Astrocyte (in vitro differentiated cells and primary cell): ENCODE measurements around the gene ALCAM. TPM values are rescaled to one million over a fixed set of nuclear protein-coding genes. Genes with fewer than 3 reads are reported as not detected.
A peak's percentile ranks its signal among the peaks of the same experiment; 100 is the strongest.

ENCODE experiments used
- DNase-seq: peaks from one replicate; pipeline ENCODE4 v3.0.0-alpha.2; 2010; ENCODE audit warnings: low read depth
- FAIRE-seq: peaks from 2 replicates; lab custom pipeline; 2011; peaks lifted over from hg19 to GRCh38; lab: Jason Lieb, UNC
- H2AFZ ChIP-seq: 2 replicates; pipeline ENCODE4 v1.6.0; 2012; ENCODE audit warnings: low read depth, low read length, inconsistent platforms
- H3K27ac ChIP-seq: 2 replicates; pipeline ENCODE4 v1.5.1; 2011; ENCODE audit warnings: low read depth, low read length, inconsistent platforms
- H3K27me3 ChIP-seq: 2 replicates; pipeline ENCODE4 v1.6.0; 2011; ENCODE audit warnings: low read length, inconsistent platforms; ENCODE audit not compliant: insufficient read depth
- H3K36me3 ChIP-seq: 2 replicates; pipeline ENCODE4 v1.5.1; 2011; ENCODE audit warnings: low read length, inconsistent platforms; ENCODE audit not compliant: insufficient read depth
- H3K4me1 ChIP-seq: 2 replicates; pipeline ENCODE4 v1.5.1; 2011; ENCODE audit warnings: low read length, inconsistent platforms; ENCODE audit not compliant: insufficient read depth
- H3K4me2 ChIP-seq: 2 replicates; pipeline ENCODE4 v1.6.0; 2012; ENCODE audit warnings: low read length, inconsistent platforms
- H3K4me3 ChIP-seq: 2 replicates; pipeline ENCODE4 v1.5.1; 2011; ENCODE audit warnings: low read depth, mild to moderate bottlenecking, low read length, inconsistent platforms; ENCODE audit not compliant: insufficient read depth
- H3K79me2 ChIP-seq: 2 replicates; pipeline ENCODE4 v1.6.0; 2012; ENCODE audit warnings: mild to moderate bottlenecking, low read length, inconsistent platforms; ENCODE audit not compliant: insufficient read depth
- H3K9ac ChIP-seq: 2 replicates; pipeline ENCODE4 v1.6.0; 2012; ENCODE audit warnings: mild to moderate bottlenecking, low read length, inconsistent platforms
- H3K9me3 ChIP-seq: 2 replicates; pipeline ENCODE4 v1.5.1; 2012; ENCODE audit warnings: low read depth, mild to moderate bottlenecking, low read length, inconsistent platforms; ENCODE audit not compliant: insufficient read depth
- H4K20me1 ChIP-seq: 2 replicates; pipeline ENCODE4 v1.6.0; 2012; ENCODE audit warnings: low read length, inconsistent platforms; ENCODE audit not compliant: insufficient read depth
- H3K27ac Mint-ChIP-seq: one replicate; pipeline ENCODE4 v1.8.0; 2021; ENCODE audit warnings: mild to moderate bottlenecking, mixed read lengths; ENCODE audit not compliant: unreplicated experiment
- H3K27me3 Mint-ChIP-seq: one replicate; pipeline ENCODE4 v1.8.0; 2021; ENCODE audit warnings: low read depth, mixed read lengths; ENCODE audit not compliant: unreplicated experiment
- H3K36me3 Mint-ChIP-seq: one replicate; pipeline ENCODE4 v1.8.0; 2021; ENCODE audit warnings: low read depth, mixed read lengths; ENCODE audit not compliant: unreplicated experiment
- H3K4me1 Mint-ChIP-seq: one replicate; pipeline ENCODE4 v1.8.0; 2021; ENCODE audit warnings: low read depth, mixed read lengths; ENCODE audit not compliant: unreplicated experiment
- H3K4me3 Mint-ChIP-seq: one replicate; pipeline ENCODE4 v1.8.0; 2021; ENCODE audit warnings: mild to moderate bottlenecking, moderate library complexity, mixed read lengths; ENCODE audit not compliant: unreplicated experiment
- H3K9me3 Mint-ChIP-seq: one replicate; pipeline ENCODE4 v1.8.0; 2021; ENCODE audit warnings: mild to moderate bottlenecking, mixed read lengths; ENCODE audit not compliant: unreplicated experiment
- EZH2 ChIP-seq: IDR thresholded peaks from 2 replicates; pipeline ENCODE4 v1.6.1; 2012; ENCODE audit warnings: mild to moderate bottlenecking, low read length, inconsistent platforms; ENCODE audit not compliant: insufficient read depth
- total RNA-seq: library from RNA; stranded (reverse); gene quantifications from 2 replicates; pipeline ENCODE4 v1.2.1, GENCODE V29; 2021
- TF ChIP-seq, protein P1 (sequence below): IDR thresholded peaks from 2 replicates; pipeline ENCODE4 v1.5.1; 2011; ENCODE audit warnings: low read depth, mild to moderate bottlenecking, inconsistent platforms, low read length, moderate library complexity; ENCODE audit not compliant: insufficient read depth

ALCAM gene
- total RNA-seq, 1 donor from 2014 or later: 154 TPM

DNA sequence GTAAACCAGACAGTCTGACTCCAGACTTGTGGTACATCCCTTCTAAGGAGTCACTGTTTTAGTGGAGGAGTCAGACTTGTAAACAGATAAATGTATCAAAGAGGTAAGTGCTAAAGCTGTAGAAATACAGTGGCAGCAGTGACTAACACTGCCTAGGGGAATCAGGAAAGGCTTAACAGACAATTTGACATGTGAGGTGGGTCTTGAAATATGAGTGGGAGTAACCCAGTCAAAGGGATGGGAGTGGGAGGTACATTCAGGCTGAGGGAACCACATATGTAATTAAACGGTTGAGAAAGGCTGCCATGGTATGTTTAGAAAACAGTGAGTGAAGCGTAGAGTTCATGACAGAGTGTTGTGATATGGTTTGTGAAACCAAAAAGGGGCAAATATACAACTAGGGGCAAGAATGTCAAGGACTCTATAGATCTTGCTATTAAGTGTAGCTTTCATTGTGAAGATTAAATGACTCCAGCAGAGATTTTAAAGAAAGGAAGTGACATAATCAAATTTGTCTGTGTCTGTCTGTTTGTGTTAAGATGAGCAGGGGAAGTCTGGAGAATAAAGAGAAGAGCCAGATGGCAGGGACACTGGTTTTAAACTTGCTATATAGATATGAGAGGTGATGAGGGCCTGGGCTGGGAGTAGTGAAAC, 11.2 kb upstream of the ALCAM start:
- Mint-ChIP-seq H3K9me3 (peaks cover 3% of the 10 kb centered on the region), H3K4me3 (no peak overlapping the region), H3K27ac (peak overlapping the region; percentile 87), H3K4me1 (peaks cover 52% of the 10 kb centered on the region), H3K27me3 (no peaks in the 10 kb centered on the region), H3K36me3 (no peaks in the 10 kb centered on the region)
- peak overlapping the region; percentile 13 for H3K27ac ChIP-seq
- TF ChIP-seq EZH2: no peak
- TF ChIP-seq, protein P1, sequence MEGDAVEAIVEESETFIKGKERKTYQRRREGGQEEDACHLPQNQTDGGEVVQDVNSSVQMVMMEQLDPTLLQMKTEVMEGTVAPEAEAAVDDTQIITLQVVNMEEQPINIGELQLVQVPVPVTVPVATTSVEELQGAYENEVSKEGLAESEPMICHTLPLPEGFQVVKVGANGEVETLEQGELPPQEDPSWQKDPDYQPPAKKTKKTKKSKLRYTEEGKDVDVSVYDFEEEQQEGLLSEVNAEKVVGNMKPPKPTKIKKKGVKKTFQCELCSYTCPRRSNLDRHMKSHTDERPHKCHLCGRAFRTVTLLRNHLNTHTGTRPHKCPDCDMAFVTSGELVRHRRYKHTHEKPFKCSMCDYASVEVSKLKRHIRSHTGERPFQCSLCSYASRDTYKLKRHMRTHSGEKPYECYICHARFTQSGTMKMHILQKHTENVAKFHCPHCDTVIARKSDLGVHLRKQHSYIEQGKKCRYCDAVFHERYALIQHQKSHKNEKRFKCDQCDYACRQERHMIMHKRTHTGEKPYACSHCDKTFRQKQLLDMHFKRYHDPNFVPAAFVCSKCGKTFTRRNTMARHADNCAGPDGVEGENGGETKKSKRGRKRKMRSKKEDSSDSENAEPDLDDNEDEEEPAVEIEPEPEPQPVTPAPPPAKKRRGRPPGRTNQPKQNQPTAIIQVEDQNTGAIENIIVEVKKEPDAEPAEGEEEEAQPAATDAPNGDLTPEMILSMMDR: no peak
- H4K20me1 ChIP-seq: no peaks in the 10 kb centered on the region
- H3K36me3 ChIP-seq: no peaks in the 10 kb centered on the region
- H3K9me3 ChIP-seq: no peaks in the 10 kb centered on the region
- H3K9ac ChIP-seq: no peak overlapping the region
- no peak overlapping the region for H2AFZ ChIP-seq
- H3K4me2 ChIP-seq: peak overlapping the region; percentile 53
- peaks cover 41% of the 10 kb centered on the region for H3K4me1 ChIP-seq
- DNase-seq (peak; percentile 51), FAIRE-seq (peak; percentile 50)
- H3K79me2 ChIP-seq: no peaks in the 10 kb centered on the region
- no peaks in the 10 kb centered on the region for H3K27me3 ChIP-seq
- no peak overlapping the region for H3K4me3 ChIP-seq

DNA sequence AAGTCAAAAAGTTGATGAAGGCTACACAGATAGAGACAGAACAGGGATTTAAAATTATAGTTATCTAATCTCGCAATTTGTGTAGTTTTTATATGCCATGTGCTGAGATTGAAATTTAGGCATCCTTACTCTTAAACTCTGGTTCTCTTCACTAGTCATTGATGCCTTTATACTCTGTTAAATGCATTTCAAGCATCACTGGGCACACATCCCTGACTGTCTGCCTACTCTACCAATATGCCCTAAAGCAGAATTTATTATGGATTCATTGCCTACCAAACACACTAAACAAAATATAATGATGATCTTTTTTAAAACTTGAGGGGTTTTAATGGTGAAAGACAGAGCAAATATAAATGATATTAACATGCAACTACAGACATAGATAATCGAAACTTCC, 10.3 kb upstream of the ALCAM start:
- no peak for TF ChIP-seq EZH2
- TF ChIP-seq, protein P1: no peak
- Histone ChIP-seq H3K36me3 (no peaks in the 10 kb centered on the region), H3K9me3 (no peaks in the 10 kb centered on the region), H3K9ac (no peak overlapping the region), H3K4me3 (no peak overlapping the region), H3K27me3 (no peaks in the 10 kb centered on the region), H3K4me1 (peaks cover 43% of the 10 kb centered on the region), H3K79me2 (no peaks in the 10 kb centered on the region), H3K4me2 (no peak overlapping the region), H4K20me1 (no peaks in the 10 kb centered on the region), H2AFZ (no peak overlapping the region), H3K27ac (no peak overlapping the region)
- H3K4me1 Mint-ChIP-seq: peaks cover 52% of the 10 kb centered on the region
- DNase-seq (no peak), FAIRE-seq (no peak)
- no peak overlapping the region for H3K4me3 Mint-ChIP-seq
- no peaks in the 10 kb centered on the region for H3K27me3 Mint-ChIP-seq
- H3K36me3 Mint-ChIP-seq: no peaks in the 10 kb centered on the region
- no peak overlapping the region for H3K27ac Mint-ChIP-seq
- peaks cover 3% of the 10 kb centered on the region for H3K9me3 Mint-ChIP-seq

DNA sequence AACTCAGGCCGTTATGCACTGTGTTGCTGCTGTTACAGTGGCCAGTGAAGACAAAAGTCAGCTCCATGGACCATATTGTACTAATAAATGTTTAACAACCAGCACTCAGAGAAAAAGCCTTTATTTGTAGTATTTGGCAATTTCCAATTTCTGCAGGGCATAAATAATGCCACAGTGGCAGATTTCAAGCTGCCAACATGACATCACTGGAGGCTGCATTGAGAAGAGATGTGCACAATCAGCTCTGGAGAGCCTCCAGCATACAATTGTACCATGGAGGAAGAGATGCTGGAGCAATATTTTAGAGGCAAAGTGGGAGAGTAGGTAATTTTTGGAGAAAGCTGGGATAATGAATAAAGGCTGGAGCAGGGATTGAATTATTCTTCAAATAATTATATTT, 9.7 kb upstream of the ALCAM start:
- Mint-ChIP-seq H3K36me3 (no peaks in the 10 kb centered on the region), H3K27ac (no peak overlapping the region), H3K27me3 (no peaks in the 10 kb centered on the region), H3K9me3 (peaks cover 3% of the 10 kb centered on the region), H3K4me3 (no peak overlapping the region), H3K4me1 (peaks cover 49% of the 10 kb centered on the region)
- Histone ChIP-seq H3K79me2 (no peaks in the 10 kb centered on the region), H3K4me2 (no peak overlapping the region), H3K36me3 (no peaks in the 10 kb centered on the region), H3K27me3 (no peaks in the 10 kb centered on the region), H3K27ac (no peak overlapping the region), H3K9ac (no peak overlapping the region), H2AFZ (no peak overlapping the region), H3K4me3 (no peak overlapping the region), H3K9me3 (no peaks in the 10 kb centered on the region), H3K4me1 (peaks cover 49% of the 10 kb centered on the region), H4K20me1 (no peaks in the 10 kb centered on the region)
- TF ChIP-seq, protein P1: no peak
- no peak for TF ChIP-seq EZH2
- DNase-seq: no peak
- no peak for FAIRE-seq
